Pons (tissue), 1 donor: ENCODE measurements around the gene IVD.
A peak's percentile ranks its signal among the peaks of the same experiment; 100 is the strongest.

Experiments
- DNase-seq: peaks from one replicate; pipeline ENCODE4 v3.0.0-alpha.2; 2016; ENCODE audit warnings: low spot score

Gene IVD

DNA sequence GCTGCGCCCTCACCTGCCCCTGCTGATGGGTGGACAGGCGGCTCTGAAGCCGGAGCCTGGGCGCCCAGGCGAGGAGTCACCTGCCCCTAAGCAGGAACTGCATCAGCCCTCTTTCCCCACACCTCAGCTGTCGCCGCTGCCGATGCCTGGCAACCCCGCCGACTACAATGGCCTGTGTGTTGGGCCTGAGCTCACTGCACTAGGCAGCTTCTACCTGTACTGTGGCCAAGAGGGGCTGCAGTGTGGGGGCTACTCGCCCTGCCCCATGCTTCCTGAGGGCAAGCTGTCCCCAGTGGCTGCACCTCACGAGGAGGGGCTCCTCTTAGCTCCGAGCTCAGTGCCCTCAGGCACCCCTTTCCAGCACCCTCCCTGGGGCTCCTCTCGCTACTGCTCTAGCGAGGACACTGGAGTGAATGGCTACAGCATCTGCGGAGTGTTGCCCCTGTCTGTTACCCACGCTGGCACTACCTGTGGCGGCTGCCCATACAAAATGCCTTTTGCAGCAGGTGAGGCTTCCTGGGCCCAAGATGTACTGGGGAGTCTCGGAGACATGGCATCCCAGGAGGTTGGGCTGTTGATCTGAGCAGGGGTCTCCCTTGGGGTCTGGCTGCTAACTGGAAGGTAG is 53.9 kb downstream of the IVD start:
- no peak for DNase-seq

DNA sequence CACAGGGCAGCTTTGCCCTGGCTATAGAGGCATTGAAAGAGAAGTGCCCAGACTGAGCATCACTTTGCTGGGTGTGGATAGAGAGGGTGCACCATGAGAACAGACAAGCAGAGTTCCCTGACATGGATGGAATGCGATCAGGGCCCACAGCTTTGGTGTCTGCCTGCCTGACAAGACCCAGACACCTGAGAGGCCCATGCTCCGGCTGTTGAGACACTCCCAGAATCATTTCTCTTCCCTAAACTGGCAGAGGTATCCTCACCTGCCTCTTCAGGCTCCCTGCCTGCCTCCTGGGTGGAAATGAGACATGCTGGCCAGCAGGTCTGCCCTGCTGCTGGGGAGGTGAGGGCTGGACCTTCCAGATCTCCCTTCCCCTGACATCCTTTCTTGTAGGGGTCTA is 54.8 kb downstream of the IVD start:
- DNase-seq: no peak

DNA sequence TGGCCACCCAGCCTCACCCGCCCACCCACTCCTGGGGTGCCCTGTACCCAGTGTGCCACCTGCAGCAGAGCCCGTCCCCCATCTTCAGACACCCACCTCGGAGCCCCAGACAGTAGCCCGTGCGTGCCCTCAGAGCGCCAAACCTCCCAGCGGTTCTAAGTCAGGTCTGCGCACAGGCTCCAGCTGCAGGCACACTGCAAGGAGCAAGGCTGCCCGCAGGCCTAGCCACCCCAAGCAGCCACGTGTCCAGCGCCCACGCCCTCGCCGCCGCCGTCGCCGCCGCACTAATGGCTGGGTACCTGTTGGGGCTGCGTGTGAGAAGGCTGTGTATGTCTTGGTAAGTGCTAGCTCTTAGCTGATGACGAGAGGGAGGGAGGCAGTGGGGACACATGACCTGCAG is 56.4 kb downstream of the IVD start:
- no peak for DNase-seq

DNA sequence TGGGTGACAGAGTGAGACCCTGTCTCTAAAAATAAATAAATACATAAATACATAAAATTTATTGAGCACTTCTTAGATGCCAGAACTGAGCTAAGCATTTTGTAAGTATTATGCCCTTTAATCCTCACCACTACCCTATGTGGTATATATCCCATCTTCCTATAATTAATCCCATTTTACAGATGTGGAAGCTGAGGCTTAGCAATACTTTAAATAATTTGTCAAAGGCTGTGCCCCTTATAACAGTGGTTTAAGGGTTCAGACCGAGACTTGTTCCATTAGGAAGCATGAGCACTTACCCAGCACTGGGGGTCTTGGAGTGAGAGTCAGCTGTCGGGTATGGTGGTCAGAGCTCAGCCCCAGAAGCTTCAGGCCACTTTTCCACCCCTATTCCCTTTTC is 57.7 kb downstream of the IVD start:
- no peak for DNase-seq

DNA sequence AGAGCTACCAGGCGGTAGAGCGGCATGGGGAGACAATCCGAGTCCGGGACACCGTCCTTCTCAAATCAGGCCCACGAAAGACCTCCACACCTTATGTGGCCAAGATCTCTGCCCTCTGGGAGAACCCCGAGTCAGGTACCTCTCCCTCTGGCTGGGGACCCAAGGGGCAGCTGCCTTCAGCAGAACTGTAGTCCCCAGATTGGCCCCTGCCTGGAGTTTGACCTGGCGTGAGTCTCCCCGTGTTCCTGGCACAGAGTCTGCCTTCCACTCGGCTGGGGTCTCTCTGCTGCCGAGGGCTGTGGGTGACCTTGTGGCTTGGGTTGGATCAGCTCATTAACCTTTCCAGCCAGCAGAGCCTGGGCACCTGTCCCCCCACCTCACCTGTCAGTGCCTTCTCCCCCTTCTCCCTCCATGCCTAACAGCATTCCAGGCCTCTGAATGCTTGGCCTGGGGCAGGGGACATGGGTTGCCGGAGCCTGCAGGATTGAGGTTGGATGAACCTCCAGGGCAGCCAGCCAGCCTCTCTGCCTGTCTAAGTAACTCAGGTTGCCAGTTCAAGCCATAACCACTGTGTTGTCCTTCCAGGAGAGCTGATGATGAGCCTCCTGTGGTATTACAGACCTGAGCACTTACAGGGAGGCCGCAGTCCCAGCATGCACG is 58.4 kb downstream of the IVD start:
- no peak for DNase-seq

DNA sequence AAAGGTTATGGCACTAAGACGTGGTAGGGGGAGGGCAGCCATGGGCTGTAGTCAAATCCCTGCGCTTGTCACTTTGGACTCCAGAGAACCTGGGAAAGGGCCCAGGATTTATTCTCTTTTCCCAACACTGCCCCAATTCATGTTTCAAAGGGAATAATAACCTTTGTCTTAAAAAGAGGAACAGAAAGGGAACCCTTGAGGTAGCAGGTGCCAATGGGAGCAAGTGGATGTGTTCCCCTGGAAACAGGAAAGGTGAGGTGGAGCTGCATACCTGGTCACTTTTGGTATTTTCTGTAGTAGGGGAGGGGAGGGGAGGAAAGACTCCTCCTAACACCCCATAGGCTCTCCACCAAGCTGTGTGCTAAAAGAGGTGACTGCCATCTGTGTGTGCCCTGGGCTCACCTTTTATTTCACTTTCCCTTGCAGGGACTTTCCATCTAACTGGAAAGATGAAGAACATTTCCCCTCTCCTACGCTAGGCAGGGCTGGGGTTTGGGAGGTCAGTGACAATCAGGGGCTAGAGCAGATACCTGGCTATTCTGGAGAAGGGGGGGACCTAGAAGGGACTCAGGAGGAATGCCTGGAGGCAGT is 59.1 kb downstream of the IVD start:
- DNase-seq: no peak

DNA sequence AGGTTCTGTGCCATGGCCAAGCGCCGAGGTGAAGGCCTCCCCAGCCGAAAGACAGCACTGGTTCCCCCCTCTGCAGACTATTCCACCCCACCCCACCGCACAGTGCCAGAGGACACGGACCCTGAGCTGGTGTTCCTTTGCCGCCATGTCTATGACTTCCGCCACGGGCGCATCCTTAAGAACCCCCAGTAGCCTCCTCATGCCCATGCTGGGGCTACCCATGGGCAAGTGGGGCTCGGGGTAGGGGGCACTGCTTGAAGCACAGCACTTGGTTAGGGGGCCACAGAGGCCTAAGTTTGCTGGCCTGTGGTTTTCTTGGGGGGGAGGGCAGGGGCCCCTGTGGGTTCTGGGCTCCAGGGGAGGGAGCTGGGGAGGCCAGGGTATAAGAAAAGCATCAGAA is 60.3 kb downstream of the IVD start:
- no peak for DNase-seq

DNA sequence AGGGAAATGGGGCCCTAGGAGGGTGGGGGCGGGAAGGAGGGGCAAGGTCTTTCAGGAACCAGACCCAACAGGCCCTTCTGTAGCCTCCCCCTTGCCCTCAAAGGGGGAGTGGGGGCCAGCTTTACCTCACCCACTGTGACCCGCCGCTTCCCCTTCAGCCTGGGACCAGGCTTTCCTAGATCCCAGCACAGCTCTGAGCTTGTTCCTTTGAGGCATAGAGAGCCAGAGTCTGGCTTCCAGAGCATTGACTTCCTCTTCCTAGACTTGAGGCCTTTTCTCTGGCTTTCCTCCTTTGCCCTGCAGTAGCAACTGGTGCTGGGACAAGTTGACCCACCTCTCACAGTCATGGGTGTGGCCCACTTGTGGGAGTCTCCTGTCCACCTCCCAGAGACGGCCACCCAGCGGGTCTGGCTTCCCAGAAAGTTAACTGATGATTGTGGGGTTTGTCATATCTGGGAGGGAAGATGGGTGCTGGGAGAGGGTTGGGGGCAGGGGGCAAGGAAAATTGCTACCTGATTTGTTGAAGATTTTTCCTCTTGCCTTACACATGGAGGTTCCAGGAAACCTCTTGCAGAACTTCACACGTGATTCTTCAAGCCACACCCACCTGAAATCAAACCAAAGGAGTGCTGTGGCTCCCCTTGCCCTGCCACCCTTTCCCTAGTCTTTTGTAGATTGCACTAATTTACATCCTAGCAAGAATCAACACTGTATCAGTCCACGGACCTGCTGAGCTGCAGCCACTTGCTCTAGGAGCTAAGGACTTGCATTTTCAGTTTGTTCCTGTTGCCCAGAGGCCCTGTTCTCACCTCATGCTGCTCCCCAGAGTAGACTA is 61.0 kb downstream of the IVD start:
- no peak for DNase-seq

DNA sequence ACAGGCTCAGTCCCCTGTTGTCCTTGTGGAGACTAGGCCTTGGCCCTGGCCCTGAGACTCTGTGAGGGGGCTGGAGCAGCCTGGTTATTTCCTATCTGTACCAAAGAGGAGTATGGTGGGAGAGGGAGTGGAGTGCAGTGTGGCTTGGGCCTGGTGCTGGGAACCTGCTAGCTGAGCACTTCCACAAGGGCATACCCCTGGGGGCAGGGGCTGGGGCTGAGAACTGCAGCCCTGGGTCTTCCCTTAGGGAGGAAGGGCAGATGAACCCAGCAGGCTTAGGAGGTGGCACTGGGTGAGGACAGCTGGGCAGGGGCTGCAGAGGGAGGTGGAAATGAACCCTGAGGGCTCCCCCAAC is 61.6 kb downstream of the IVD start:
- DNase-seq: no peak

DNA sequence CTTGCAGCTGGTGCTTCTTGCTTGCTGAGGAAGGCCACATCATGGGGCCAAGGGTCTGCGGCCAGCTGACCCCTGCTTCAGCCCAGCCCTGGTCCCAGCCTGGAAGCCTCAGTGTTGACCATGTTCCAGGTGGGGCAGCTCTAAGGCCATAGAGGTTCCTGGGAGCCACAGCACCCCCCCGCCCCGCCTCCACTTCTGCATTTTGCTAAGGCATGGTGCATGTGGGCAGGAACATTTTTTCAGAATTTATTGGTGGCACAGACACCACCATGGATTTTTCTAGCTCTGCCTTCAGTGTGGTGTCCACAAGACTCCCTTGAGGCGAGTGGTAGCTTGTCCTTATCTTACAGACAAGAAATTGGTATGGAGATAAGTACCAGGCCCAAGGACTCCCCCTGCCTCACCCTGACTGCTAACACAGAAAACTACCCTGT is 63.3 kb downstream of the IVD start:
- no peak for DNase-seq

DNA sequence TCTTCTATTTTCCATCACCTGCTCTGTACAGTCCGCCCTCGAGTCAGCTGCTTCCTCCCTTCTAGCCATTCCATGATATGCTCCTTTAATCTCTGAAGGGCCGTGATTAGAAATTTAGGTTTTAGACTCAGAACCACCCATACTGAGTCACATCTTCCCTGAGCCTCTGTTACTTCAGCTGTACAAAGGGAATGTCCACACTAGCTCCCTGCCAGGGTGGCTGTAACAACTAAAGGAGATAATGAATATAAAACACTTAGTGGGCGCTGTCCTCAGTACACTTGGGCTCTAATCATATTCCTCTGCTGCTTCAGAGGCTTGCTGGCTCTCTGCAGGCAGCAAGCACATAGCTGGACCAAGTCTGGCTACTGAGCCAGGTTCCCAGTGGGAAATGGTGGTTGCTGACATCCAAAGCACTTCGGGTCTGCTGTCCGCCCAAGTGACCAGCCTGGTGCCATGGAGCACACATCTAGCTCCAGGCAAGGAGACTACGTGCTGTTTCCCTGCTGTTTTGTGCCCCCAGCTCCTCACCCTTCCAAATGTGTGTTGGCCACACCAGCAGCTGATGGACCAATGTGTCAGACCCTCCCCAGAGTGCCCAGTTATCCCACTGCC is 64.3 kb downstream of the IVD start:
- no peak for DNase-seq

DNA sequence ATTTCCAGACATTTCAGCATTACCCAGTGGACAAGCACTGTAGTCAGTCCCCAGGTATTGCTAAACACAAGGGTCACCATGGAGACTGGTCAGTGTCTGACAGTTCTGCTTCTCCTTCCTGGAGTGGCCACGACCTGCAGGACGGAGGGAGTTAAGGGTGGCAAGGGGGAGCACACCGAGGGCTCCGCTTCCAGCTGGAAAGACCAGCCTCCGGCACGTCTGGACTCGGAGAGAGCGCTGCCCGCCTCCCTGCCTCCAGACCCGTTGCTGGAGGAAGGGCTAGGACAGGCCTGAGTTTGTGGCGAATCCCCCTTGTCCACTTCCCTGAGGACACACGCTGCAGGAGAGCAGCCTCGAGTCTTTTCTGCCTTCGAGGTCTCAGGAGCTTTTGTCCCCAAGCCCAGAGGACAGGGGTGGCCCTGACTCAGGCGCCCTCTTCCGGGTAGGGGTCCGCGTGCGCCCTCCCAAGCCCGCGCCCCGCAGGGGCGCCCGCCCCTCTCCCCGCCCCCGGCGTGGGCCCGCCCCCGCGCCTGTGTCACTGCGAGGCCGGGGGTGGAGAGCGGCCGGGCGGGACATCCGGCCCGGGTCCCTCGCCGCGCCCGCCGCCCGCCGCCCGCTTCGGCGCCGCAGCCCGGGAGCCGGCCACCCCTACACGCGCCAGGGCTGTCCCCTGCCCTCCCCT is 65.0 kb downstream of the IVD start, which contains the start of gene CHST14:
TSS of gene CHST14 (plus strand) at position 562 of the 682 bp plus-strand sequence. CDS start 230 bp downstream, outside the sequence.
- DNase-seq: peak; percentile 45
